Keratinocyte (primary cell): ENCODE data around the gene MXRA7. TPM values are rescaled to one million over a fixed set of nuclear protein-coding genes. Genes with fewer than 3 reads are reported as not detected.

Source experiments
- DNase-seq: peaks from one replicate; pipeline ENCODE4 v3.0.0-alpha.2; 2011; ENCODE audit warnings: low read depth, missing footprints, low spot score
- FAIRE-seq: peaks from 2 replicates; lab custom pipeline; 2011; peaks lifted over from hg19 to GRCh38; lab: Jason Lieb, UNC
- H2AFZ ChIP-seq: 2 replicates; pipeline ENCODE4 v1.6.0; 2012; ENCODE audit warnings: low read length, control low read depth, inconsistent platforms; ENCODE audit not compliant: control insufficient read depth
- H3K27ac ChIP-seq: 2 replicates; pipeline ENCODE4 v1.5.1; 2011; ENCODE audit warnings: low read length; ENCODE audit not compliant: control insufficient read depth, insufficient read depth
- H3K27me3 ChIP-seq: 3 replicates; pipeline ENCODE4 v1.6.0; 2011; ENCODE audit warnings: low read length; ENCODE audit not compliant: control insufficient read depth, insufficient read depth; ENCODE audit errors: extremely low read depth
- H3K36me3 ChIP-seq, 2 experiments: 2 replicates in 1 of 2; 3 replicates in 1 of 2; pipeline ENCODE4 v1.5.1; 2011; ENCODE audit warnings: low read length in 2 of 2, mild to moderate bottlenecking in 1 of 2; ENCODE audit not compliant: control insufficient read depth in 2 of 2, insufficient read depth in 2 of 2; ENCODE audit errors: extremely low read depth in 1 of 2
- H3K4me1 ChIP-seq: 3 replicates; pipeline ENCODE4 v1.5.1; 2011; ENCODE audit warnings: low read length; ENCODE audit not compliant: control insufficient read depth, insufficient read depth; ENCODE audit errors: extremely low read depth
- H3K4me2 ChIP-seq: 3 replicates; pipeline ENCODE4 v1.6.0; 2011; ENCODE audit warnings: low read depth, low read length; ENCODE audit not compliant: control insufficient read depth, insufficient read depth; ENCODE audit errors: extremely low read depth
- H3K4me3 ChIP-seq, 3 experiments: fragments of 200-600 bp in 1 of 3; sonication (generic) in 1 of 3; 2 replicates in 2 of 3; 3 replicates in 1 of 3; pipeline ENCODE4 v1.5.1; 2011 to 2016; ENCODE audit warnings: low read length in 3 of 3, mild to moderate bottlenecking in 3 of 3, control low read depth in 2 of 3, inconsistent platforms in 1 of 3, low read depth in 1 of 3, mixed read lengths in 1 of 3, mixed run types in 1 of 3, moderate library complexity in 1 of 3; ENCODE audit not compliant: control insufficient read depth in 2 of 3, insufficient read depth in 2 of 3; ENCODE audit errors: extremely low read depth in 1 of 3
- H3K79me2 ChIP-seq: 2 replicates; pipeline ENCODE4 v1.6.0; 2012; ENCODE audit warnings: low read length; ENCODE audit not compliant: control insufficient read depth, insufficient read depth
- H3K9ac ChIP-seq: 3 replicates; pipeline ENCODE4 v1.6.0; 2011; ENCODE audit warnings: low read length; ENCODE audit not compliant: control insufficient read depth, insufficient read depth; ENCODE audit errors: extremely low read depth
- H3K9me1 ChIP-seq: 3 replicates; pipeline ENCODE4 v1.6.0; 2011; ENCODE audit warnings: low read length; ENCODE audit not compliant: control insufficient read depth, insufficient read depth; ENCODE audit errors: extremely low read depth
- H3K9me3 ChIP-seq: 2 replicates; pipeline ENCODE4 v1.5.1; 2012; ENCODE audit warnings: low read depth, low read length; ENCODE audit not compliant: control insufficient read depth
- H4K20me1 ChIP-seq: 3 replicates; pipeline ENCODE4 v1.6.0; 2011; ENCODE audit warnings: low read length; ENCODE audit not compliant: control insufficient read depth, insufficient read depth; ENCODE audit errors: extremely low read depth
- CTCF ChIP-seq, 3 experiments: IDR thresholded peaks in 1 of 3; conservative IDR thresholded peaks in 1 of 3; optimal IDR thresholded peaks in 1 of 3; 2 replicates in 2 of 3; 3 replicates in 1 of 3; pipeline versions ENCODE3 to v1.5.1; 2011; ENCODE audit warnings: low read length in 3 of 3, mild to moderate bottlenecking in 3 of 3, moderate library complexity in 2 of 3, control low read depth in 1 of 3, inconsistent platforms in 1 of 3; ENCODE audit not compliant: insufficient read depth in 2 of 3; ENCODE audit errors: extremely low read depth in 1 of 3
- EZH2 ChIP-seq: IDR thresholded peaks from one replicate; pipeline ENCODE4 v1.6.1; 2012; ENCODE audit warnings: inconsistent platforms, mild to moderate bottlenecking, low read length, moderate library complexity
- dilution Hi-C: fragments of 300-500 bp; cut with MboI; formaldehyde crosslinking; loops from one replicate; pipeline ENCODE4 v1.7.0; 2020; ENCODE audit warnings: low sequenced_read_pairs; ENCODE audit not compliant: extremely low pct_ligation_motif_present
- polyA plus RNA-seq, 5 experiments: library from polyadenylated mRNA; depleted of rRNA in 3 of 5; stranded (reverse) in 3 of 5; stranded (forward) in 1 of 5; unstranded in 1 of 5; fragments of >200 nt; gene quantifications; 1 replicate in 1 of 5; 2 replicates in 3 of 5; 3 replicates in 1 of 5; pipeline versions ENCODE4 v1.2.1 to v1.2.3, GENCODE V29; 2011 to 2012; ENCODE audit warnings: missing spikeins in 2 of 5, low read depth in 1 of 5, low replicate concordance in 1 of 5

MXRA7 gene
- polyA plus RNA-seq, 1 donor (not counting 4 experiments of a cell fraction or from before 2014, with no cell fraction given), result 118 TPM

DNA sequence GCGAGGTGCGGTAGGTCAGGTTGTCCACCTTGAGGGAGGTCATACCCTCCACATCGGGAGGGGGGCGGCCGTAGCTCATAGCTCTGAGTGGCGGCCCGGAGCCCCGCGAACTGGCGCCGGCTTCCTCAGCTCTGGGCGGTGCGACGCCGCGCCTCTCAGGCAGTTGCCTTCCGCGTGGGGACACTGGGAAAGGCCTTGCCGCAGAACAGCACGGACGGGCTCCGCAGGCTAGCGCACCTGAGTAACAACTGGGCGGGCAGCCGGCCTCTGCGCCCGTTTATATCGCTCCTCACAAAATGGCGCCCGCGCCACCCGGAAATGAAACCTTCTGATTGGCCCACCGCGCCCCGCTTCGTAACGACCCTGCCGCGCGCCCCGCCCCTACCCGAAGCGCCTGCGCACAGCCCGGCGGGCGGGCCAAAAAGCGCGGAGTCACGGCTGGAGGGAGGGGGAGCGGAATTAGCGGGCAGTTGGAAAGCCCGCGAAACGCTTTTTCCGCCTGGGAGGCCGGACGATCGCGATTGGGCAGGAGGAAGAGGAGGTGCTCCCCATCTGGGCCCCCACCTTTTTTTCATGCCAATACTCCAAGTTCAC lies 26.4 kb upstream of the MXRA7 start, which contains the start of gene SRSF2:
Gene SRSF2, minus strand, starts transcription at position 250 of the 594 bp plus-strand sequence. Its CDS starts 171 bp downstream, at position 79.
- H3K9ac ChIP-seq, result peak within 1 kb of the TSS; percentile 99
- peaks cover 24% of the 10 kb centered on the region for H4K20me1 ChIP-seq
- H2AFZ ChIP-seq, result peak within 1 kb of the TSS; percentile 92
- peaks cover 56% of the 10 kb centered on the region for H3K79me2 ChIP-seq
- H3K27ac ChIP-seq, result peak within 1 kb of the TSS; percentile 96
- peak within 1 kb of the TSS; percentile 99 to 100 (median 100) for H3K4me3 ChIP-seq
- H3K4me2 ChIP-seq, result peak within 1 kb of the TSS; percentile 98
- H3K4me1 ChIP-seq, result peaks cover 33% of the 10 kb centered on the region
- dilution Hi-C loops, result no loop called here
- TF ChIP-seq CTCF (optimal IDR thresholded peaks at IDR 0.05 in 1 of 3, IDR thresholded peaks at IDR 0.05 in 1 of 3, conservative IDR thresholded peaks at IDR 0.05 in 1 of 3; ENCODE audit: extremely low read depth in 1 of 3, insufficient read depth in 2 of 3, low read length in 3 of 3), result no peak
- TF ChIP-seq EZH2, result no peak
- no peaks in the 10 kb centered on the region for H3K27me3 ChIP-seq
- FAIRE-seq (no peak), DNase-seq (peak; percentile 85)
- H3K9me1 ChIP-seq, result peaks cover 2% of the 10 kb centered on the region
- no peaks in the 10 kb centered on the region for H3K9me3 ChIP-seq
- H3K36me3 ChIP-seq, result peaks cover 17 to 36% of the 10 kb centered on the region in 2 experiments

- H3K9me1 ChIP-seq, result peaks cover 2% of the 10 kb centered on the region
- FAIRE-seq, result no peak
- peaks cover 14 to 36% of the 10 kb centered on the region in 2 experiments for H3K36me3 ChIP-seq
- TF ChIP-seq EZH2, result no peak
- peak in 2 of 3 experiments; percentile 7 to 18 for TF ChIP-seq CTCF (optimal IDR thresholded peaks at IDR 0.05 in 1 of 3, IDR thresholded peaks at IDR 0.05 in 1 of 3, conservative IDR thresholded peaks at IDR 0.05 in 1 of 3; ENCODE audit: extremely low read depth in 1 of 3, insufficient read depth in 2 of 3, low read length in 3 of 3)
- DNase-seq, result no peak
- peaks cover 33% of the 10 kb centered on the region for H3K4me1 ChIP-seq
- H3K4me2 ChIP-seq, result peak overlapping the region; percentile 96
- dilution Hi-C loops, result no loop called here
- no peaks in the 10 kb centered on the region for H3K27me3 ChIP-seq
- H4K20me1 ChIP-seq, result peaks cover 24% of the 10 kb centered on the region
- peak overlapping the region; percentile 99 for H3K9ac ChIP-seq
- H2AFZ ChIP-seq, result no peak overlapping the region
- H3K79me2 ChIP-seq, result peaks cover 57% of the 10 kb centered on the region
- H3K27ac ChIP-seq, result peak overlapping the region; percentile 96
- no peaks in the 10 kb centered on the region for H3K9me3 ChIP-seq
- peak overlapping the region; percentile 98 to 100 (median 100) for H3K4me3 ChIP-seq
Measured at GRCh38 chr17:76736349-76737081, 25.8 kb upstream of the MXRA7 start.
